ENCODE data around the gene IMPACT. TPM values are rescaled to one million over a fixed set of nuclear protein-coding genes. Genes with fewer than 3 reads are reported as not detected.

The IMPACT gene
- total and polyA plus RNA-seq, 4 donors = 8.3 to 13.6 (median 11.4) TPM

DNA sequence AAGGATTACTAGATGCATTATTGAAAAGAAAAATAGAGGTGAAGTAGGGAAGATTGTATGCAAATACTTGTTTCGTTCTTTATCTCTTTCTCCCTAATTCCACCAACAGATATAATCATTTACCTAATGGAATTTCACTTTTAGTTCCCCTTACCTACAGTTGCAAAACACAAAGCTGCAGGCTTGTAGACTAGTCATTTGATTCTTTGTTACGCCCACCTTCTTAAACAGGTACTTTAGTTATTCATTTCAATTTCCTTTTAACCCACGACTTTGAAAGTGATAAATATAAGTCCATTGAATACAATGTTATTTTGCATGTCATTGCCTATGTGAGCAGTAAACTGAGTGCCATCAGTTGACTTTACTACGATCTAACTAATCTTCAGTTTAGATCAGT, 30.1 kb downstream of the IMPACT start:
- no peak for TF ChIP-seq JUND (IDR thresholded peaks at IDR 0.05)
- Histone ChIP-seq H3K4me1 (ENCODE audit: control insufficient read depth in 4 of 4, insufficient read depth in 4 of 4, low read length in 3 of 4) (no peaks in the 10 kb centered on the region), H3K9ac (ENCODE audit: low read depth in 1 of 2, low read length in 2 of 2) (no peak overlapping the region), H3K27me3 (ENCODE audit: control insufficient read depth in 4 of 4, insufficient read depth in 4 of 4, low read length in 3 of 4) (no peaks in the 10 kb centered on the region), H3K4me3 (ENCODE audit: low read depth in 1 of 3, low read length in 3 of 3) (no peak overlapping the region), H3K27ac (ENCODE audit: low read depth in 1 of 2, low read length in 2 of 2) (no peak overlapping the region), H3K36me3 (ENCODE audit: control insufficient read depth in 4 of 4, insufficient read depth in 3 of 4, low read depth in 1 of 4, low read length in 3 of 4) (peaks cover 0 to 5% (median 0%) of the 10 kb centered on the region in 4 donors), H3K9me3 (ENCODE audit: control insufficient read depth in 4 of 4, low read length in 3 of 4) (no peaks in the 10 kb centered on the region)
- no peak for DNase-seq (ENCODE audit: low spot score)
- WGBS = 94% methylated on average over 4 of the region's 4 CpGs

DNA sequence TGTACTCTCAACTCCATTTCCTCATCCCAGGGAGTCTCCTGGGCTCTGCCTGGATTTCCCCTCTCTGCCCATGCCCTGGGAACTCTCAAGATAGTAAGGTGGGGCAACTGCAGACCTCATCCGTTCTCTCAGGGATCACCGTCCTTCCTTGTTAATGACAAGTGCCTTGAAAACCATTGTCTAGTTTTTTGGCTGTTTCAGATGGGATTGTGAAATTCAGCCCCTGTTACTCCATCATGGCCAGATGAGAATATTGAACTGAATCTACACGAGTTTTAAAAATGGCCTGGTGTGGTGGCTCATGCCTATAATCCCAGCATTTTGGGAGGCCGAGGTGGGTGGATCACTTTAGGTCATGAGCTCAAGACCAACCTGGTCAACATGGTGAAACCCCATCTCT, 33.3 kb downstream of the IMPACT start:
- no peak for TF ChIP-seq FOXA2 (IDR thresholded peaks at IDR 0.05)
- no peak for TF ChIP-seq FOXA1 (IDR thresholded peaks at IDR 0.05)
- TF ChIP-seq, protein P1, sequence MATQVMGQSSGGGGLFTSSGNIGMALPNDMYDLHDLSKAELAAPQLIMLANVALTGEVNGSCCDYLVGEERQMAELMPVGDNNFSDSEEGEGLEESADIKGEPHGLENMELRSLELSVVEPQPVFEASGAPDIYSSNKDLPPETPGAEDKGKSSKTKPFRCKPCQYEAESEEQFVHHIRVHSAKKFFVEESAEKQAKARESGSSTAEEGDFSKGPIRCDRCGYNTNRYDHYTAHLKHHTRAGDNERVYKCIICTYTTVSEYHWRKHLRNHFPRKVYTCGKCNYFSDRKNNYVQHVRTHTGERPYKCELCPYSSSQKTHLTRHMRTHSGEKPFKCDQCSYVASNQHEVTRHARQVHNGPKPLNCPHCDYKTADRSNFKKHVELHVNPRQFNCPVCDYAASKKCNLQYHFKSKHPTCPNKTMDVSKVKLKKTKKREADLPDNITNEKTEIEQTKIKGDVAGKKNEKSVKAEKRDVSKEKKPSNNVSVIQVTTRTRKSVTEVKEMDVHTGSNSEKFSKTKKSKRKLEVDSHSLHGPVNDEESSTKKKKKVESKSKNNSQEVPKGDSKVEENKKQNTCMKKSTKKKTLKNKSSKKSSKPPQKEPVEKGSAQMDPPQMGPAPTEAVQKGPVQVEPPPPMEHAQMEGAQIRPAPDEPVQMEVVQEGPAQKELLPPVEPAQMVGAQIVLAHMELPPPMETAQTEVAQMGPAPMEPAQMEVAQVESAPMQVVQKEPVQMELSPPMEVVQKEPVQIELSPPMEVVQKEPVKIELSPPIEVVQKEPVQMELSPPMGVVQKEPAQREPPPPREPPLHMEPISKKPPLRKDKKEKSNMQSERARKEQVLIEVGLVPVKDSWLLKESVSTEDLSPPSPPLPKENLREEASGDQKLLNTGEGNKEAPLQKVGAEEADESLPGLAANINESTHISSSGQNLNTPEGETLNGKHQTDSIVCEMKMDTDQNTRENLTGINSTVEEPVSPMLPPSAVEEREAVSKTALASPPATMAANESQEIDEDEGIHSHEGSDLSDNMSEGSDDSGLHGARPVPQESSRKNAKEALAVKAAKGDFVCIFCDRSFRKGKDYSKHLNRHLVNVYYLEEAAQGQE (IDR thresholded peaks at IDR 0.05) = no peak
- Histone ChIP-seq H3K4me1 (ENCODE audit: control insufficient read depth in 4 of 4, insufficient read depth in 4 of 4, low read length in 3 of 4) (no peaks in the 10 kb centered on the region), H3K9me3 (ENCODE audit: control insufficient read depth in 4 of 4, low read length in 3 of 4) (no peaks in the 10 kb centered on the region), H3K27ac (ENCODE audit: low read depth in 1 of 2, low read length in 2 of 2) (no peak overlapping the region), H3K27me3 (ENCODE audit: control insufficient read depth in 4 of 4, insufficient read depth in 4 of 4, low read length in 3 of 4) (no peaks in the 10 kb centered on the region), H3K4me3 (ENCODE audit: low read depth in 1 of 3, low read length in 3 of 3) (no peak overlapping the region), H3K36me3 (ENCODE audit: control insufficient read depth in 4 of 4, insufficient read depth in 3 of 4, low read depth in 1 of 4, low read length in 3 of 4) (peaks cover 0 to 2% (median 0%) of the 10 kb centered on the region in 4 donors), H3K9ac (ENCODE audit: low read depth in 1 of 2, low read length in 2 of 2) (no peak overlapping the region)
- 87% methylated on average over 4 of the region's 4 CpGs for WGBS
- no peak for DNase-seq (ENCODE audit: low spot score)

DNA sequence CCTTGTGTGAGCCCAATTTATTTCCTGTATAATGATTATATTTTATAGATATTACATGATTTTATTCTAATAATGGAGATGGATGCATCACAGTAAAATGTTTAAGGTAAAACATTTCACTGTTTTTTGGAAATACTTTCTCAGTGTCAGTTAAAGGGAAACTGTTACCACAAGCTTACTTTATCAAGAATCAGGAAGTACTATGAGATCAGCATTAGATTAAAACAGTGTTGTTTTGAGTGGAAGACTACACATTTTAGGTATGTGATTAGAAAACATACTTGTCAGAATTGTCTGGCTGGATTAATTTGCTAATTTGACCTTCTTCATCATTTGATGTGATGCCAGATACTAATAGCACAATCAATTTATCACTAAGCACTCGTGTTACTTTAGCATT, 33.9 kb downstream of the IMPACT start, which contains the start of gene HRH4:
Gene HRH4, plus strand, starts transcription at position 250 of the 400 bp plus-strand sequence. Its CDS starts 92 bp downstream, at position 342.
- no peak for DNase-seq (ENCODE audit: low spot score)
- no peaks in the 10 kb centered on the region for H3K9me3 ChIP-seq (ENCODE audit: control insufficient read depth in 4 of 4, low read length in 3 of 4)
- H3K4me1 ChIP-seq (ENCODE audit: control insufficient read depth in 4 of 4, insufficient read depth in 4 of 4, low read length in 3 of 4) = no peaks in the 10 kb centered on the region
- no peaks in the 10 kb centered on the region for H3K27me3 ChIP-seq (ENCODE audit: control insufficient read depth in 4 of 4, insufficient read depth in 4 of 4, low read length in 3 of 4)
- TF ChIP-seq, protein P2, sequence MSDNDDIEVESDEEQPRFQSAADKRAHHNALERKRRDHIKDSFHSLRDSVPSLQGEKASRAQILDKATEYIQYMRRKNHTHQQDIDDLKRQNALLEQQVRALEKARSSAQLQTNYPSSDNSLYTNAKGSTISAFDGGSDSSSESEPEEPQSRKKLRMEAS (IDR thresholded peaks at IDR 0.05) = no peak
- TF ChIP-seq GABPA (IDR thresholded peaks at IDR 0.05 in 1 of 2, conservative IDR thresholded peaks at IDR 0.05 in 1 of 2) (no peak), RAD21 (IDR thresholded peaks at IDR 0.05) (no peak), FOXA1 (IDR thresholded peaks at IDR 0.05) (no peak), YY1 (IDR thresholded peaks at IDR 0.05) (no peak), EGR1 (IDR thresholded peaks at IDR 0.05; ENCODE audit: low read depth in 2 of 2) (no peak), TAF1 (conservative IDR thresholded peaks at IDR 0.05) (no peak), JUND (IDR thresholded peaks at IDR 0.05) (no peak), SP1 (IDR thresholded peaks at IDR 0.05) (no peak), RXRA (IDR thresholded peaks at IDR 0.05) (no peak), HNF4G (IDR thresholded peaks at IDR 0.05) (no peak)
- TF ChIP-seq, protein P3, sequence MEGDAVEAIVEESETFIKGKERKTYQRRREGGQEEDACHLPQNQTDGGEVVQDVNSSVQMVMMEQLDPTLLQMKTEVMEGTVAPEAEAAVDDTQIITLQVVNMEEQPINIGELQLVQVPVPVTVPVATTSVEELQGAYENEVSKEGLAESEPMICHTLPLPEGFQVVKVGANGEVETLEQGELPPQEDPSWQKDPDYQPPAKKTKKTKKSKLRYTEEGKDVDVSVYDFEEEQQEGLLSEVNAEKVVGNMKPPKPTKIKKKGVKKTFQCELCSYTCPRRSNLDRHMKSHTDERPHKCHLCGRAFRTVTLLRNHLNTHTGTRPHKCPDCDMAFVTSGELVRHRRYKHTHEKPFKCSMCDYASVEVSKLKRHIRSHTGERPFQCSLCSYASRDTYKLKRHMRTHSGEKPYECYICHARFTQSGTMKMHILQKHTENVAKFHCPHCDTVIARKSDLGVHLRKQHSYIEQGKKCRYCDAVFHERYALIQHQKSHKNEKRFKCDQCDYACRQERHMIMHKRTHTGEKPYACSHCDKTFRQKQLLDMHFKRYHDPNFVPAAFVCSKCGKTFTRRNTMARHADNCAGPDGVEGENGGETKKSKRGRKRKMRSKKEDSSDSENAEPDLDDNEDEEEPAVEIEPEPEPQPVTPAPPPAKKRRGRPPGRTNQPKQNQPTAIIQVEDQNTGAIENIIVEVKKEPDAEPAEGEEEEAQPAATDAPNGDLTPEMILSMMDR (IDR thresholded peaks at IDR 0.05; ENCODE audit: low read depth, low read length, missing input control) = no peak
- TF ChIP-seq, protein P4, sequence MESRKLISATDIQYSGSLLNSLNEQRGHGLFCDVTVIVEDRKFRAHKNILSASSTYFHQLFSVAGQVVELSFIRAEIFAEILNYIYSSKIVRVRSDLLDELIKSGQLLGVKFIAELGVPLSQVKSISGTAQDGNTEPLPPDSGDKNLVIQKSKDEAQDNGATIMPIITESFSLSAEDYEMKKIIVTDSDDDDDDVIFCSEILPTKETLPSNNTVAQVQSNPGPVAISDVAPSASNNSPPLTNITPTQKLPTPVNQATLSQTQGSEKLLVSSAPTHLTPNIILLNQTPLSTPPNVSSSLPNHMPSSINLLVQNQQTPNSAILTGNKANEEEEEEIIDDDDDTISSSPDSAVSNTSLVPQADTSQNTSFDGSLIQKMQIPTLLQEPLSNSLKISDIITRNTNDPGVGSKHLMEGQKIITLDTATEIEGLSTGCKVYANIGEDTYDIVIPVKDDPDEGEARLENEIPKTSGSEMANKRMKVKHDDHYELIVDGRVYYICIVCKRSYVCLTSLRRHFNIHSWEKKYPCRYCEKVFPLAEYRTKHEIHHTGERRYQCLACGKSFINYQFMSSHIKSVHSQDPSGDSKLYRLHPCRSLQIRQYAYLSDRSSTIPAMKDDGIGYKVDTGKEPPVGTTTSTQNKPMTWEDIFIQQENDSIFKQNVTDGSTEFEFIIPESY (IDR thresholded peaks at IDR 0.05) = no peak
- TF ChIP-seq, protein P1 (IDR thresholded peaks at IDR 0.05) = no peak
- H3K36me3 ChIP-seq (ENCODE audit: control insufficient read depth in 4 of 4, insufficient read depth in 3 of 4, low read depth in 1 of 4, low read length in 3 of 4) = peaks cover 0 to 2% (median 0%) of the 10 kb centered on the region in 4 donors
- H3K27ac ChIP-seq (ENCODE audit: low read depth in 1 of 2, low read length in 2 of 2) = no peak within 1 kb of the TSS
- H3K9ac ChIP-seq (ENCODE audit: low read depth in 1 of 2, low read length in 2 of 2) = no peak within 1 kb of the TSS
- no peak within 1 kb of the TSS for H3K4me3 ChIP-seq (ENCODE audit: low read depth in 1 of 3, low read length in 3 of 3)
- 71% methylated on average over 1 of the region's 1 CpG for WGBS
